ENCODE results near the gene CLCN3. TPM values are rescaled to one million over a fixed set of nuclear protein-coding genes. Genes with fewer than 3 reads are reported as not detected.
A peak's percentile ranks its signal among the peaks of the same experiment; 100 is the strongest.

The CLCN3 gene
- total RNA-seq, 5 donors from 2014 or later (not counting 1 experiment from before 2014, with no cell fraction given) = 17.3 to 33.7 (median 30.8) TPM

DNA sequence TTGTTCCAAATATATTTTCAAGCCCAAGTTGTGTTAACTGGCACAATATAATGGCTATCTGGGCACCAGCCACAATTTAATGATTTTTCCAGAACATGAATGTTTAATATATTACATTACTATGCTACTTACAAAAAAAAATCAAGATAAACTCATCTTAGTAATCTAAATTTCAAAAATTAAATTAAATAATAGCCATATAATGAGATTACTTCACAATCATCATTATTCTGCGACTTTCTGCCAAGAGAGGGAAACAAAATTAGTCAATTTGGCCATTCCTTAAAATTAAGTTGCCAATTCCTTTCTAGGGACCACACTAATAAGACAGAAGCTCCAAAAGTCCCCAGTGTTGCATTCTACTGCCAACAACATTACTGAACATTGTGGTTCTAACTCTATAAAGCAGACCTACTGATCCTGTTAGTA, 15.5 kb upstream of the CLCN3 start:
- Histone ChIP-seq H3K36me3 (ENCODE audit: control insufficient read depth in 2 of 2, extremely low read depth in 1 of 2, insufficient read depth in 1 of 2, low read length in 1 of 2) (peaks cover 0 to 11% of the 10 kb centered on the region in 2 donors), H3K27me3 (replicated peaks in 1 of 2; ENCODE audit: control insufficient read depth in 2 of 2, extremely low read depth in 1 of 2, insufficient read depth in 2 of 2, low read length in 1 of 2) (no peaks in the 10 kb centered on the region), H3K4me3 (ENCODE audit: control insufficient read depth in 1 of 2, extremely low read depth in 1 of 2, low read length in 1 of 2) (no peak overlapping the region), H3K4me1 (ENCODE audit: control insufficient read depth in 1 of 2, extremely low read depth in 1 of 2, insufficient read depth in 2 of 2, low read length in 2 of 2) (peaks cover under 1 to 3% of the 10 kb centered on the region in 2 experiments), H3K27ac (ENCODE audit: low read length) (no peak overlapping the region), H3K9me3 (no peaks in the 10 kb centered on the region)
- DNase-seq = no peak
- Mint-ChIP-seq H3K9me3 (no peaks in the 10 kb centered on the region), H3K4me1 (peaks cover 30 to 35% (median 34%) of the 10 kb centered on the region in 3 donors), H3K27me3 (no peaks in the 10 kb centered on the region), H3K27ac (peak overlapping the region; percentile 23 to 27), H3K36me3 (peaks cover 31% of the 10 kb centered on the region), H3K4me3 (no peak overlapping the region)
- ATAC-seq (replicated peaks in 1 of 4) = no peak
- 100% methylated on average over 1 of the region's 1 CpG for WGBS (ENCODE audit: insufficient coverage)
- ChIA-PET CTCF (no interaction called here), POLR2A (interaction anchor here in 1 of 2 donors (0.6 kb wide), 1 partner anchor 12 kb away, joined by 3 read pairs; no protein-coding TSS in a partner anchor)

DNA sequence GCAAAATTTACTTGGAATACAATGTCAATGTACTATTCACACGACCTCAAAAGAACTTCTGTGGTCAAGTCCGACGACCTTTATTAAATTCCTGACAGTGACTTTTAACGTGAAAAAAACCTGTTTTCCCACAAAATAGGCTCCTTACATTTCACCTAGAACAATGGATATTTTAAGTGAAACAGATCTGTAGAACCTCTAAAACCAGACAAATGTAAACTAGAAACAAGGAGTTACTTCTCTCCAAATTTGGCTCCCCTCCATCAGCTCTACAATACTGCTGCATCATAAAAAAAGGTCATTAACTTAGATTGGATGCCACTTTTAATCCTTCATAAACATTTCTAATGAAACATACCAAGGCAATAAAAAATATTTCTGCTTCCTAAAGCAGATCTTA, 9.2 kb upstream of the CLCN3 start:
- H3K27me3 Mint-ChIP-seq = no peaks in the 10 kb centered on the region
- ChIA-PET CTCF (interaction anchor here in 1 of 2 donors (0.9 kb wide), 1 partner anchor 199 kb away, joined by 3 read pairs; no protein-coding TSS in a partner anchor), POLR2A (interaction anchor here (0.6 to 2.0 kb wide), 5 partner anchors 8 to 1319 kb away, joined by 3 to 11 read pairs (median 3); no protein-coding TSS in a partner anchor)
- peaks cover 15% of the 10 kb centered on the region for H3K36me3 Mint-ChIP-seq
- Histone ChIP-seq H3K9me3 (no peaks in the 10 kb centered on the region), H3K4me1 (ENCODE audit: control insufficient read depth in 1 of 2, extremely low read depth in 1 of 2, insufficient read depth in 2 of 2, low read length in 2 of 2) (peaks cover 11 to 18% of the 10 kb centered on the region in 2 experiments), H3K36me3 (ENCODE audit: control insufficient read depth in 2 of 2, extremely low read depth in 1 of 2, insufficient read depth in 1 of 2, low read length in 1 of 2) (no peaks in the 10 kb centered on the region), H3K4me3 (ENCODE audit: control insufficient read depth in 1 of 2, extremely low read depth in 1 of 2, low read length in 1 of 2) (no peak overlapping the region), H3K27ac (ENCODE audit: low read length) (no peak overlapping the region), H3K27me3 (replicated peaks in 1 of 2; ENCODE audit: control insufficient read depth in 2 of 2, extremely low read depth in 1 of 2, insufficient read depth in 2 of 2, low read length in 1 of 2) (no peaks in the 10 kb centered on the region)
- peak overlapping the region in 1 of 2 donors; percentile 46 for H3K27ac Mint-ChIP-seq
- no peak for ATAC-seq (replicated peaks in 1 of 4)
- no peak for DNase-seq
- peaks cover 48 to 60% (median 54%) of the 10 kb centered on the region in 3 donors for H3K4me1 Mint-ChIP-seq
- WGBS (ENCODE audit: insufficient coverage) = no CpG with 5 or more reads among the region's 4 CpGs
- H3K9me3 Mint-ChIP-seq = no peaks in the 10 kb centered on the region
- H3K4me3 Mint-ChIP-seq = peak overlapping the region; percentile 92 to 98 (median 93)

DNA sequence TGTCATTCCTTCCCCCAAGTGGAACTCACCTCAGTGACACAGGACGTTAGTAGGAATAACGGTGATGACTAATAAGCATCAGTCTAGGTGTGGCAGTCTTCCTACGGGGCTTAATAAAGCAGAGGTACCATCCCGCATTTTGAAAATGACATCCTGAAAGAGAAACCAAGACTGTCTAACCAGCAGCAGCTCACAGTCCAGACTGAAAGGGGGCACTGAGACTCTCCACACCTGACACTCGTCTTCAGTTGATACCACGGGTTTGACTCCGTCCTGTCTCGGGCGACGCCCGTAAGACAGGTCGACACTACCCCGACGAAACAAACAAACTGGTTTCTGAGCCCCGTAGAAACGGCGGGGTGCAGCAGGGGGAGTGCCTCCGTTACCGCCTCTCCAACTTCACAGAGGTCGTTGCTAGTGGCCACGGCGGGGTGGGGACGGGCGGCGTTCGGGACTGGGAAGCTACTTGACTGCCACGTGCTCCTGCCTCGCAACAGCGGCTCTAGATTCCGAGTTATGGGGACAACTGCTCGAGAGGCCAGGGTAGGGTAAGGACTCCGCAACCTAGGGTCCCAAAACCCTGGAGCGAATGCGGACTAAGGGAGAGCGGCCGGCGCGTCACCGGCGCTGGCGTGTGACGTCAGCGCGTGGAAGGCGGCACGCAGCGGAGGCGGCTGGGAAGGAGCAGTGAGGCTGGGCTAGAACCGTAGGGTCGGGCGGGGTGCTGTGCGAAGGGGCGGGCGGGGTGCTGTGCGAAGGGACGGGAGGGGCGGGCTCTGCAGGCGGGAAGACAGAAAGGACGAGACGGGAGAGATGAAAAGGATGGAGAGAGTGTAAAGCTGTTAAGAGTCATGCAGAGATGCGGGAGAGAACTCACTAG, 8.1 kb upstream of the CLCN3 start, which contains the start of gene NEK1:
TSS of gene NEK1 (minus strand) at position 593 of the 880 bp plus-strand sequence. CDS start 9,953 bp downstream, outside the sequence.
- Mint-ChIP-seq H3K36me3 (peaks cover 6% of the 10 kb centered on the region), H3K4me1 (peaks cover 40 to 54% (median 43%) of the 10 kb centered on the region in 3 donors), H3K27me3 (no peaks in the 10 kb centered on the region), H3K9me3 (no peaks in the 10 kb centered on the region), H3K4me3 (peak within 1 kb of the TSS; percentile 92 to 98 (median 93)), H3K27ac (peak within 1 kb of the TSS; percentile 99)
- no peaks in the 10 kb centered on the region for H3K27me3 ChIP-seq (replicated peaks in 1 of 2; ENCODE audit: control insufficient read depth in 2 of 2, extremely low read depth in 1 of 2, insufficient read depth in 2 of 2, low read length in 1 of 2)
- peak within 1 kb of the TSS; percentile 99 for H3K27ac ChIP-seq (ENCODE audit: low read length)
- CTCF ChIA-PET = interaction anchor here (0.6 to 2.4 kb wide), 25 partner anchors 8 to 1295 kb away, joined by 3 to 29 read pairs (median 4); partner anchors contain the start of genes CBR4 (in 1 of the 2) and CLCN3 (in 1 of the 2)
- peak within 1 kb of the TSS; percentile 94 to 98 for H3K4me3 ChIP-seq (ENCODE audit: control insufficient read depth in 1 of 2, extremely low read depth in 1 of 2, low read length in 1 of 2)
- DNase-seq = peak; percentile 71 to 94 (median 84)
- POLR2A ChIA-PET = interaction anchor here (0.6 to 2.5 kb wide), 11 partner anchors 8 to 114 kb away, joined by 3 to 22 read pairs (median 6); partner anchors contain the start of gene CLCN3 (in 2 of the 2)
- H3K4me1 ChIP-seq (ENCODE audit: control insufficient read depth in 1 of 2, extremely low read depth in 1 of 2, insufficient read depth in 2 of 2, low read length in 2 of 2) = peaks cover 11 to 18% of the 10 kb centered on the region in 2 experiments
- H3K9me3 ChIP-seq = no peaks in the 10 kb centered on the region
- H3K36me3 ChIP-seq (ENCODE audit: control insufficient read depth in 2 of 2, extremely low read depth in 1 of 2, insufficient read depth in 1 of 2, low read length in 1 of 2) = no peaks in the 10 kb centered on the region
- ATAC-seq (replicated peaks in 1 of 4) = peak; percentile 84 to 91 (median 89)
- WGBS (ENCODE audit: insufficient coverage) = under 1% methylated on average over 52 of the region's 61 CpGs

DNA sequence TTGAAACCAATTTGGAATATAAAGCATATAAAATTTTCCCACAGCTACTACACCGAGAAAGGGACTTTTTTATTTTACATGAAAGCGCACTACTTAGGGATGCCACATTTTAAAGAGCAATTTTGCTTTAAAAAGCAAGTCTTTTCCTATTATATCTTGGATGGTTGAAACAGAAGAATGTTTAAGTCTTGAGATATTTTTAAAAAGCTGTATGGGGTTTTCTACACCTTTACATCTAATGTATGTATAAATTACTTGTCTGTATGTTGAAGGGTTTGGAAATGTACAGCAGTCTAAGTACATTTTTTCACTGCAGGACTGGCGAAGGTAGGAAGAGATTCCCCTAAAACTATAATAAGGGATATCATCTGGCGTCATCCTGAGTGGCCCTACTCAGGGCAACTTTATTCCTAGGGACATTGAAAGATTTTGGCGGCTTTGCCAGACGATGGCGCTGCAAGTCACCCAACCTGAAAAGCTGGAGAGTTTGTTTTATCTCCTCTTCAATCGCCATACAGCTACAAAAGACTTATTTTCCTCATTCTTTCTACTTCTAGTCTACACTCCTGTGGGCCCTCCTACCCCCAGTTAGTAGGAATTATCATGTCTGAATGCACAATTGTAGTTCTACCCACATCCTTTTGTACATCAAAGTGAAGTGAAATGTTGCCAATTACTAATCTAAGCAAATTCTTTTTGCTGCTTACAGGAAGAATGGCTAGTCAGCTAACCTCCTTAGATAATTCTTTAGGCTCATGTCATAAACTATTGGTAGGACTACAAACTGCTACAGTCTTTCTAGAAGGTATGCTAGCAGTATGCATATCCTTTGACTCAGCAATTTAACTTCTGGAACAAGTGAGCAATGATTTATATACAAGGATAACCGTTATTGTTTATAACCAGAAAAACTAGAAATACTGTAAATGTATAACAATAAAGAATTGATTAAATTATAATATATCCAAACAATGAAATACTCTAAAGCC, 7.2 kb upstream of the CLCN3 start:
- peak overlapping the region; percentile 99 for H3K27ac Mint-ChIP-seq
- peaks cover 19 to 22% of the 10 kb centered on the region in 2 experiments for H3K4me1 ChIP-seq (ENCODE audit: control insufficient read depth in 1 of 2, extremely low read depth in 1 of 2, insufficient read depth in 2 of 2, low read length in 2 of 2)
- H3K9me3 Mint-ChIP-seq = no peaks in the 10 kb centered on the region
- peak; percentile 45 to 84 (median 64) for DNase-seq
- no peaks in the 10 kb centered on the region for H3K27me3 Mint-ChIP-seq
- H3K4me3 ChIP-seq (ENCODE audit: control insufficient read depth in 1 of 2, extremely low read depth in 1 of 2, low read length in 1 of 2) = peak overlapping the region; percentile 47 to 94
- H3K27me3 ChIP-seq (replicated peaks in 1 of 2; ENCODE audit: control insufficient read depth in 2 of 2, extremely low read depth in 1 of 2, insufficient read depth in 2 of 2, low read length in 1 of 2) = no peaks in the 10 kb centered on the region
- H3K27ac ChIP-seq (ENCODE audit: low read length) = peak overlapping the region; percentile 99
- POLR2A ChIA-PET = interaction anchor here (0.5 to 2.5 kb wide), 10 partner anchors 9 to 1299 kb away, joined by 3 to 22 read pairs (median 3); partner anchors contain the start of gene CBR4 (in 1 of the 2)
- H3K4me1 Mint-ChIP-seq = peaks cover 44 to 58% (median 46%) of the 10 kb centered on the region in 3 donors
- CTCF ChIA-PET = interaction anchor here (0.6 to 2.4 kb wide), 35 partner anchors 8 to 1296 kb away, joined by 3 to 29 read pairs (median 3); partner anchors contain the start of gene CBR4 (in 1 of the 2)
- peaks cover 2% of the 10 kb centered on the region for H3K36me3 Mint-ChIP-seq
- ATAC-seq (replicated peaks in 1 of 4) = peak; percentile 25 to 46 (median 40)
- H3K36me3 ChIP-seq (ENCODE audit: control insufficient read depth in 2 of 2, extremely low read depth in 1 of 2, insufficient read depth in 1 of 2, low read length in 1 of 2) = no peaks in the 10 kb centered on the region
- peak overlapping the region; percentile 92 to 98 (median 93) for H3K4me3 Mint-ChIP-seq
- no CpG with 5 or more reads among the region's 9 CpGs for WGBS (ENCODE audit: insufficient coverage)
- H3K9me3 ChIP-seq = no peaks in the 10 kb centered on the region

DNA sequence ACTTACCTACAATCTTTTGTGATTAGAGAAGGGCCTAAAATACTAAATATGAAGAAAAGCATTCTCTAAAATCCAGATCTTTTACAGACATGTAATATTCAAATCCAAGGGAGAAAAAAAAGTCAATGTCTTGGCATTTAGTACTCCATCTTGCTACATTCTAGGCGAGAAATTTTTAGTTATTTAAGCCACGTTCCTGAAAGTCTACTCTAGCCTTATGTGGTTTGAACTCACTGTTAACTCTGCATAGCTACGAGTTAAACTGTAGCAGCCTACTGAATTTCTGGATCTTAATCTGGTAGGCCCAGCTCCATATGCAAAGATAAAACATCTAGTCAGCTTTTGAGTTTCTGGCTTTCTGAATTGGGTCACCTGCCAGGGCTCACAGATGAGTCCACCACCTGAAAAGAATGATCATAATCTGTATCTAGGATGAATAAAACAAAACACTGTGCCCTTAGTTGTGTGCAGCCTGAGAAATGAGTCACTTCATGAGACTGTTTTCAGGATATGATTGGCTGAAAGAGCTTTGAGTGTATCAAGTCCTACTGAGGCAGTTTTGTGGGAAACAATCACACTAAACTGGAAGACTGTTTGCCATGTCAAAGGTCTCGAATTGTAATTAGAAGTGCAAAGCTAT, 4.8 kb upstream of the CLCN3 start:
- no peaks in the 10 kb centered on the region for H3K9me3 Mint-ChIP-seq
- Histone ChIP-seq H3K9me3 (no peaks in the 10 kb centered on the region), H3K36me3 (ENCODE audit: control insufficient read depth in 2 of 2, extremely low read depth in 1 of 2, insufficient read depth in 1 of 2, low read length in 1 of 2) (no peaks in the 10 kb centered on the region), H3K4me1 (ENCODE audit: control insufficient read depth in 1 of 2, extremely low read depth in 1 of 2, insufficient read depth in 2 of 2, low read length in 2 of 2) (peaks cover 18 to 29% of the 10 kb centered on the region in 2 experiments), H3K4me3 (ENCODE audit: control insufficient read depth in 1 of 2, extremely low read depth in 1 of 2, low read length in 1 of 2) (no peak overlapping the region), H3K27me3 (replicated peaks in 1 of 2; ENCODE audit: control insufficient read depth in 2 of 2, extremely low read depth in 1 of 2, insufficient read depth in 2 of 2, low read length in 1 of 2) (no peaks in the 10 kb centered on the region), H3K27ac (ENCODE audit: low read length) (no peak overlapping the region)
- ATAC-seq (replicated peaks in 1 of 4) (no peak), DNase-seq (no peak)
- H3K27ac Mint-ChIP-seq = peak overlapping the region; percentile 55 to 61
- no peaks in the 10 kb centered on the region for H3K36me3 Mint-ChIP-seq
- ChIA-PET POLR2A (interaction anchor here (0.6 to 1.0 kb wide), 3 partner anchors 45 to 434 kb away, joined by 3 to 4 read pairs (median 4); no protein-coding TSS in a partner anchor), CTCF (interaction anchor here (0.6 to 1.1 kb wide), 2 partner anchors 64 to 153 kb away, joined by 3 read pairs; no protein-coding TSS in a partner anchor)
- no peaks in the 10 kb centered on the region for H3K27me3 Mint-ChIP-seq
- H3K4me1 Mint-ChIP-seq = peaks cover 52 to 68% (median 56%) of the 10 kb centered on the region in 3 donors
- H3K4me3 Mint-ChIP-seq = no peak overlapping the region
- WGBS (ENCODE audit: insufficient coverage) = 80% methylated on average over 2 of the region's 4 CpGs

Measured in T-cell (primary cell).